DMS153 (cell line): ENCODE results near the gene MTERF2.
A peak's percentile ranks its signal among the peaks of the same experiment; 100 is the strongest.

Experiments used
- DNase-seq: peaks from one replicate; lab custom pipeline; 2025; lab: John Stamatoyannopoulos, UW

The MTERF2 gene

GRCh38 chr12:106994579-106995220 is 7.8 kb upstream of the MTERF2 start:
- no peak for DNase-seq

- DNase-seq, result no peak
These were observed 900 bp upstream of the MTERF2 start for GRCh38 chr12:106987846-106988245.

- DNase-seq, result no peak
These were observed 811 bp downstream of the MTERF2 start for GRCh38 chr12:106986135-106986534.

GRCh38 chr12:106985479-106985878 is 1.5 kb downstream of the MTERF2 start:
- no peak for DNase-seq

GRCh38 chr12:106984588-106985137 is 2.3 kb downstream of the MTERF2 start:
- DNase-seq, result no peak

GRCh38 chr12:106982229-106982628 is 4.7 kb downstream of the MTERF2 start:
- no peak for DNase-seq

GRCh38 chr12:106981788-106982187 is 5.2 kb downstream of the MTERF2 start:
- no peak for DNase-seq

- DNase-seq, result no peak
These were observed 6.0 kb downstream of the MTERF2 start for GRCh38 chr12:106980944-106981343.

GRCh38 chr12:106978035-106978800 is 8.7 kb downstream of the MTERF2 start:
- DNase-seq, result peak; percentile 14

GRCh38 chr12:106976668-106977067 is 10.3 kb downstream of the MTERF2 start:
- DNase-seq, result no peak

GRCh38 chr12:106975993-106976658 is 10.8 kb downstream of the MTERF2 start:
- no peak for DNase-seq

GRCh38 chr12:106975098-106975497 is 11.8 kb downstream of the MTERF2 start:
- no peak for DNase-seq

- DNase-seq, result peak; percentile 17
These were observed 12.4 kb downstream of the MTERF2 start for GRCh38 chr12:106974511-106974910.

GRCh38 chr12:106973545-106973944 is 13.4 kb downstream of the MTERF2 start:
- no peak for DNase-seq

GRCh38 chr12:106971065-106971464 is 15.9 kb downstream of the MTERF2 start:
- no peak for DNase-seq

- DNase-seq, result no peak
These were observed 22.4 kb downstream of the MTERF2 start for GRCh38 chr12:106964526-106964925.

- DNase-seq, result no peak
These were observed 24.7 kb downstream of the MTERF2 start for GRCh38 chr12:106962286-106962685.

GRCh38 chr12:106960443-106960842 is 26.5 kb downstream of the MTERF2 start:
- DNase-seq, result no peak

- no peak for DNase-seq
These were observed 29.4 kb downstream of the MTERF2 start for GRCh38 chr12:106957583-106957982.

- peak; percentile 46 for DNase-seq
These were observed 30.8 kb downstream of the MTERF2 start for GRCh38 chr12:106956048-106956578.

- peak; percentile 88 for DNase-seq
These were observed 31.4 kb downstream of the MTERF2 start, which contains the start of gene TMEM263 for GRCh38 chr12:106955377-106956047. TSS of gene TMEM263 (plus strand) at chr12:106955907. CDS start at chr12:106967117, 11,210 bp downstream.
